IPS-NIHi7 (cell line): ENCODE measurements around the gene FOSL2.
"Not testable (repeated sequence)": the region's sequence is repeated elsewhere in the genome, so short reads cannot be mapped to it uniquely, and the experiment has no call there.

ENCODE experiments used
- DNase-seq: peaks from one replicate; pipeline ENCODE4 v3.0.0; 2012; ENCODE audit warnings: mixed read lengths; ENCODE audit errors: extremely low spot score

FOSL2 gene

DNA sequence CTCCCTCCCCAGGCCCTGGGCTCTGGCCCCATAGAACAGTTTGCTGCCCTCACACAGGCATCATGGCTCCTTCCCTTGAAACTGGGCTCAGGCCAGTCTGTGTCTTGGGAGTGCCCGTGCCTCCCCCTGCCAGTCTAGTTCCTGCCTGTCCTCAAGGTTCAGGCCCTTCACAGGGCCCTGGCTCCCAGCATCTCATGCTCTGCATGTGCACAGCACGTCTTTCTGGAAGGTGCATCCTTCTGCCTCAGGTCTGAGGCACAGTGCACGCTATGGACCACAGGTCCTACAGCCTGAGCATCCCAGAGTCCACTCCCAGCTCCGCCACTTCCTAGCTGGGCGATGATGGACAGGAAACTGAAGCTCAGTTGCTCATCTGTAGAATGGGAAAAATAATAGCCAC, 35.6 kb upstream of the FOSL2 start:
- no peak for DNase-seq

GRCh38 chr2:28357948-28358667, 34.5 kb upstream of the FOSL2 start:
- no peak for DNase-seq

DNA sequence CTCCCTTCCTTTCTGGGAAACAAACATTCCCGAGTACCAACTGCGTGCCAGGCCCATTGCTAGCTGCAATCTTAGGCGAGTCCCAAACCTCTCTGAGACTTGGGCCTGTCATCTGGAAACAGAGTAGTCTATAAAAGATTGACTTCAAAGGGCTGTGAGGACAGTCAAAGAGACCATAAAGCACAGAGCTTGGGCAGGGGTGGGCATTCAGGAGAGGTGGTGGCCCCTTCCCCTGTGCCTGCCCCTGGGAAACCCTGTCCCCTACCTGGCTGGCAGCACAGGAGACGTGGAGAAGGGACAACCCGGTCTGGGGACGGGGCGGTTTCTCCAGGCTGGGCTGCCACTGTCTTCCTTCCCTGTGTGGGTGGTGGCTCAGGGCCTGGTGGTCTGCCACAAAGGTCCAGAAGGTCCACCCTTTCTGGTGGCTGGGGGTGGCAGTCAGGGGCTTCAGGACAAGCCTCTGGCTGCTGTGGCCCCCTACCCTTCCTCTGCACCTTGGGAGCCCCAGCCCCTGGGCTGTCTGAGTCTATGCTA, 33.9 kb upstream of the FOSL2 start:
- no peak for DNase-seq

DNA sequence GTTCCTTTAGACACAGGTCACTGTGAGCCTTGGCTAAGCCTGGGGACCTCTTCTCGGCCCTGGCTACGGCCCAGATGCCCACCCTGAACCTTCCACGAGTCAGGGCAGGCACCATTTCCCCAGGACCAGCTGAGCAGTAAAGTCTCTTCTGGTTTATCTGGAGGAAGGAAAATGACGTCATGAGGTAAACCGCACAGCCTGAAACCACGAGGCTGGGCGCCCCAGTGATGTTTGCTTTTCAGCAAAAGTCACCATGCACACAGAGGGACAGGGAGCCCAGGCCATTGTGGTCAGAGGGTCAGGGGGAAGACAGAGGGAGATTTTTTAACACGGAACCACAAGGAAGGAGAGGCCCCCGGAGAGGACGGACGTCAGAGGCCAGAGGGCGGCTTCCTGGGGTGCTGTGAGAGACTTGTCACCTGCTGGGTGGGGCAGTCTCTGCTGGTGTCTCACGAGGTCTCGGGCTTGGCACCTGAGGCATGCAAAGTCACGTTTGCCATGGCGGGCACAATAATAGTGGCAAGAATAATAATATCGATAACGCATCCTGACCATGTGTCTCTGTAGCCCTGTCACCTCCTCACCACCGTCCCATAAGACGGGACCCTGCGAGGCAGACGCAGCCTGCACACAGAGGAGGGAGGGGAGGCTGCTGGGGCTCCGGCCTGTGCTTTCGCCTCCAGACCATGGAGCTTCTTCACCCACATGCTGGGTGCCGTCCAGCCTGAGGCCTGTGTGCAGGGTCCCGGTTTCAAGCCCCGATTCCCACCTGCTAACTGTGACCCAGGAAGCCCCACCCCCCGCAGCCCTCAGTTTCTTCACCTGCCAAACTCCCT, 33.2 kb upstream of the FOSL2 start:
- no peak for DNase-seq

DNA sequence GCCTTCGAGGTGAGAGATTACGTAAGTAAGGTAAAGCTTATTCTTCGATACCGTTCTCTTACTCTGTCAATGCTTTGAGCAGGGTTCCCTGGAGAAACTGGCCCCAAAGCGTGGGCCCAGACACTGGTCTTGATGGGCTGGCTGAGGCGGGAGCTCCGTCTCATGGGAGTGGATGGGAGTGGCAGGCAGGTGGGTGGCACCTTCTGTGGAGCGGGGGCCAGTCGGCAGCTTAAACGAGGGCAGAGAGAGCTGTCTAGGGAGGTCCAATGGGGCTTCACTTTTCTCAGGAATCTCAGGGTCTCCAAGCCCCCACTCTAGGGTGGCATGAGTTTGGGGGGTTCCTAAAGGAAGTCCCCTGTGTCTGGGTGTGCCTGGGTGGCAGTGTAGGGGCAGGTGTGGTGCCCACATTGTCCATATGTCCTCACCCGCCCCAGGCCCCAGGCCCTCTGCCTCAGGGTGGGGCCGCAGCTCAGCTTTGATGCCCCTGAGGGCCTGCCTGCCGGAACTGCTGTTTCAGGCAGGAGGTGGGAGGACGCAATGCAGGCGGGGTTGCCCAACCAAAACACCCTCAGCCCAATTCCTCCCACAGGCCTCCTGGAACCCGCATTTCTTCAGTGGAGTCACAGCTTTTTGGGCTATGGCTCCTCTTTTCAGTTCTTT, 32.5 kb upstream of the FOSL2 start:
- DNase-seq: no peak

GRCh38 chr2:28360718-28361293, 31.9 kb upstream of the FOSL2 start:
- no peak for DNase-seq

DNA sequence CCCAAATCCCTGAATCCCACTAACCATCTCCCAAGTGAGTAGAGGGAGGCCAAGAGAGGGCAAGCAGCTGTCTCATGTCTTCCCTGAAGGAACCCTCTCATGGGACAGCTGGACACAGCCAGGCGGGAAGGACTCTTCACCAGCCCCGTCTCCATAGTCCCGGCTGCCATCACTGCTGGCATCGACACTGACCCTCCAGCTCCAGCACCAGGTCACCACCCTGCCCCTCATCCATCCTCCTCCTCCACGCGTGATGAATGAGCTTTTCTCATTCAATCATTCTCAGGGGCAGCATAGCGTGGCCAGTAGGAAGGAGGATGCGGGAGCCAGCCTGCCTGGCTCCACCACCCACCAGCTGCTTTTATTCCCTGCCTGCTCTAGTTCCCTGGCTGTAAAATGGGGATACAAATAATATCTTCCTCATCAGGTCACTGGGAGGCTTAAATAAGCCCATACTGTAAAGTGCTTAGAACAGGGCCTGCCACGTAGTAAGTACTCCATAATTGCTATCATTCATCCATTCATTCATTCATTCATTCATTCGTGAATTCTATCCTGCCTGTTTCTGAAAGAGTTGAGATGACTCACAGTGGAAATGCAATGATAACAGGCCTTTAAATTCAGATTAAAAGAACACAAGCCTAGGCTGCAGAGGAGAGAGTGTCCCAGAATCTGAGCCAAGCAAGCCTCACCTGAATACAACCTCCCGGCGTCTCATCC, 30.5 kb upstream of the FOSL2 start:
- no peak for DNase-seq

- DNase-seq: no peak
Observed at GRCh38 chr2:28362991-28363521, 29.6 kb upstream of the FOSL2 start.

DNA sequence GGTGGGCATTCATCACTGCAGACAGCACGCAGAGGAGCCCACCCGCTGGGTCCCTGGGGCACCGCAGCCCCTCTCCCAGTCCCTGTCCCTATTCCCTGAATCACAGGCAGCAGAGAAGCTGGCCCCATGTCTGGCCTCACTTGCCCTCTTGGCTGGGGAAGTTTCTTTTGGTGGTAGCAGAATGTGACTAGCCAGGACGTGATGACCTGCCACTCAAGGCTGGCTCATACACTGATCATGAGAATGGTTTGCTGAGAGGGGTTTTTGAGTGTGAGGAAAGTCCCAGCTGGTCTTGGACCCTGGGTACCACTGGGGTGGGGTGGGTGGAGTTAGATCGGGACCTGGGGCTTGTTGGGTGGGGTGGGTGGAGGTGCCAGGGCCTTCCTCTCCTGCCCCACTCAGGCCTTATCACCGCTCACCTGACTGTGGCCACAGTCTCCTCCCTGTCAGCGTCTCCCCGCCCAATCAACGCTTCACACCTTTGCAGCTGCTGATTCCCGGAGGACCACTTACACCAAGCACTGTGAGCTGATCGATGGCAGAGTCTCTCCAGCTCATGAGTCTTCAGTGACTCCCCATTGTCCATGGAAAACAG, 28.9 kb upstream of the FOSL2 start:
- DNase-seq: no peak

DNA sequence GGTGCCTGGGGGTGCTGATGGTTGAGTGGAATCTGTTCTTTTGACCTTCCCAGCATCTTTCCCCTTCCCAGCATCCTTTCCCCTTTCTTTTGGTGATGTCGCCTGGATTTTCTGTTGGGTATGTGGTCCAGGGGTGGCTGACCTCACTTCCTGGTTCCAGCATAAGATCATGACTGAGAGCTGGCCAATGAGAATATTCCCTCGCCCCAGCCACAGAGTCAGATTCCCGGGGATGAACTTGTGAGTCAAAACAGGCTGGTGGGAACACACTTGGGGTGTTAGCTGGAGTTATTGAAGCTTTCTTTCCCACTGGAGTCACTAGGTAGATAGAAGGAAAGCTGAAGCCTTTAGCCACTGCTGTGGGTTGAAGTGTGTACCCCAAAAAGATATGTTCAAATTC, 28.0 kb upstream of the FOSL2 start:
- DNase-seq: no peak

- no peak for DNase-seq
Observed at GRCh38 chr2:28365158-28365557, 27.5 kb upstream of the FOSL2 start.

- DNase-seq: no peak
Observed at GRCh38 chr2:28366149-28366495, 26.5 kb upstream of the FOSL2 start.

DNA sequence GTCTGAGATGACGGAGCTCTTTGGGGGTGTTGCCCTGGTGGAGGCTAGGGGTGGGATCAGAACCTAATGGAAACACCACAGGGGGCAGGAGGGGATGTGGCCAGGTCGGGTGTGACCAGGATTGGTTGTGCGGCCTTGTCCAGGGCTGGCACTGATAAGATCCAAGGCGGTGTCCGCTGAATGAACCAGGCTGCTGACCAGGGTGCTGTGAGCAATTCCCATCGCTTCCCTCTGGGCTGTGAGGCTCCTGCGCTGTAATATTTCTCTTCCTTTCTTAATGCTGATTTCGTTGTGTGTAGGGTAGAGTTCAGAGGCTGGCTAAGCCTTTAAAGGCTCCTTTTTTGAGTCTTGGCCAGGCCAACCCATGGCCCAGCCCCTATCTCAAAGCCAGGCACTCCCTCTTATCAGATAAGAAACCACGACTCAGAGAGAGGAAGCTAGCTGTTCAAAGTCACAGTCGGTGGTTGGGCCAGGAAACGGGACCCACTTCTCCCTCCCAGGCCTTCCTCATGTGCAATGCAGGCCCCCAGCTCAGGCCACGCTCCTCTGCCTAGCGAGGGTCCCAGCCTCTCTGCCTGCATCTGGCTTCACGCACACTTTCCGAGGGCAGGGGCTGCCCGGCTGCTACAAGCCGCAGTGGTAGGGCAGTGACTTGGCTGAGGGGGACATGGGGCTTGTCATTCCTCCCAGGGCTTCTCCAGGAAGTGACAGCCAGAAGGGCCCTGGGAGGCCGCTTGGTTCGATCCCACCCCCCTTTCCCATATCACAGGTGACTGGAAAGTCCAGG, 26.0 kb upstream of the FOSL2 start:
- DNase-seq: no peak

DNA sequence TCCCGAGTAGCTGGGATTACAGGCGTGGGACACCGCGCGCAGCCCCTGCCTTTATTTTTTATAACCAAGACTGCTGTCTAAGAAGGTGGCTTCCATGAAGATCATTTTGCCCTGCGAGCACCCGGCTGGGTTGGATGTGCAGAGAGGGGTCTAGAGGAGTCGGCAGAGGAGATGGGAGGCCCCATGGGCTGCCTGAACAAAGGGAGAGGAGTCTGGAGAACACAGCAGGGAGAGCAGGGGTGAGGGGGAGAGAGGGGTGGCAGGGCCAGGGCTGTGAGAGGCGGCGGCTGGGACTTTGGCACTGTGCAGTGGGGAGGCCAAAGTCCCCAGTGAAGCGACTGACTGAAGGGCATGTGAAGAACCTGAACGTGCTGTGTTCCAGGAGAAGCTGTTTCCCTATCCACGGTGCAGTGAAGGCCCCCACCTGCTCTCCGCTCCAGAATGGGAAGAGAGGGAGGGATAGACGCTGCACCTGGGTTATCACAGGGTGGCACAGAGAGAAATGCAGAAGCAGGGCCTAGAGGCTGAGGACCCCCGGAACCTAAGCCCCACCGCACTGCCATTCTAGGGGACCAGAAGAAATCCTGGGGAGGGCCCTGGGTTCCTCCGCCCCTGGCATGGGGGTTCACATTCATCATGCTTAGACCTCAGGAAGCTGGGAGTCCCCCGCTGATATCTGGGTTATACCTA, 24.8 kb upstream of the FOSL2 start:
- DNase-seq: no peak

DNA sequence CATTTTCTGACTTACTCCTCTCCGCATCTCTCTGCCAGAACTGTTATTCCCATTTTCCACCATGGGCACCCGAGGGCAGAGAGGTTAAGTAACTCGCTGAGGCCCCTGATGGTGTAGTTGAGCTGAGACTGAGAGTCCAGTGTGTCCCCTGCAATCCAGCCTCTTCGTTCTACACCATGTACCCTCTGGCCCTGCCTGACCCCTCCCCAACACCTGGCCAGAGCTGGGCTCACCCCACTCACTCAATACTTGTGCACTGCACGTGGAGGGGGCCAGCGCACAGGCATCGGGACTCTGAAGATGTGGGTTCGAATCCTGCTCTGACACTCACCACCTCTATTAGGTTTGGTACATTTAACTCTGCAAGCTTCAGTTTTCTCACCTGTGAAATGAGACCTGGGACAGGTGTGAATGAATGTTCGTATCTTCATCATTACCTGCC, 24.3 kb upstream of the FOSL2 start:
- no peak for DNase-seq

DNA sequence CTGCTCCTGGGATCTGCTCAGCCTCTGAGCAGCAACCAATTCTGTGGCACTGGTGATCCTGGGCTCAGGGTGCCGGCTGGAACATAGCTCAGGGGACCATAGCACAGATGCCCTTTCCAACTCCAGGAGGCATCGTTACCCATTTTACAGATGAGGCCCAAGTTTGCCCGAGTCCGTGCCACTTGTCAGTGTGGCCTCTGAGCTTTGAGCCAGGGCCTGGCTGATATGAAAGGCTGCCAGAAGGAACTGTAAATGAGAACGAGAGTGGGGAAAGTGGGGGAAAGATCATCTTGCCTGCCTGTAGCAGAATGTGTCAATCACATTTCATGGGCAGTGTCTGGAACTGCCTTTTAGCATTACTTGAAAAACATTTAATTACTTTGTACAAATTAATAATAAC, 23.3 kb upstream of the FOSL2 start:
- no peak for DNase-seq

GRCh38 chr2:28370354-28370753, 22.3 kb upstream of the FOSL2 start:
- DNase-seq: no peak

DNA sequence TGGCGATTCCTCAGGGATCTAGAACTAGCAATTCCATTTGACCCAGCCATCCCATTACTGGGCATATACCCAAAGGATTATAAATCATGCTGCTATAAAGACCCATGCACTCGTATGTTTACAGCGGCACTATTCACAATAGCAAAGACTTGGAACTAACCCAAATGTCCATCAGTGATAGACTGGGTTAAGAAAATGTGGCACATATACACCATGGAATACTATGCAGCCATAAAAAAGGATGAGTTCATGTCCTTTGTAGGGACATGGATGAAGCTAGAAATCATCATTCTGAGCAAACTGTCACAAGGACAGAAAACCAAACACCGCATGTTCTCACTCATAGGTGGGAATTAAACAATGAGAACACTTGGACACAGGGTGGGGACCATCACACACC, 20.9 kb upstream of the FOSL2 start:
- not testable (repeated sequence) for DNase-seq

GRCh38 chr2:28373854-28374253, 18.8 kb upstream of the FOSL2 start:
- no peak for DNase-seq
